Tongue (tissue), 2 donors: ENCODE data around the gene ATCAY. TPM values are rescaled to one million over a fixed set of nuclear protein-coding genes. Genes with fewer than 3 reads are reported as not detected.
"Not testable (repeated sequence)": the region's sequence is repeated elsewhere in the genome, so short reads cannot be mapped to it uniquely, and the experiment has no call there.

Source experiments
- DNase-seq: peaks from one replicate; pipeline ENCODE4 v3.0.0-alpha.2; 2015
- total RNA-seq: library from RNA; depleted of rRNA; stranded (reverse); fragments of >200 nt; gene quantifications from one replicate; pipeline ENCODE4 v1.2.3, GENCODE V29; 2014

Gene ATCAY
- total RNA-seq, 1 donor from 2014 or later, result 0.10 TPM

GRCh38 chr19:3949294-3949693 lies 68.8 kb downstream of the ATCAY start:
- DNase-seq, result no peak

- peak; percentile 60 for DNase-seq
Measured at GRCh38 chr19:3949997-3950859, 69.7 kb downstream of the ATCAY start.

GRCh38 chr19:3950871-3951861 lies 70.7 kb downstream of the ATCAY start:
- peak; percentile 86 for DNase-seq

- not testable (repeated sequence) for DNase-seq
Measured at GRCh38 chr19:3952755-3953276, 72.3 kb downstream of the ATCAY start.

GRCh38 chr19:3954107-3954506 lies 73.6 kb downstream of the ATCAY start:
- DNase-seq, result no peak

- not testable (repeated sequence) for DNase-seq
Measured at GRCh38 chr19:3955276-3955675, 74.8 kb downstream of the ATCAY start.

- DNase-seq, result no peak
Measured at GRCh38 chr19:3955688-3956087, 75.2 kb downstream of the ATCAY start.

- no peak for DNase-seq
Measured at GRCh38 chr19:3958836-3959765, 78.6 kb downstream of the ATCAY start.

- DNase-seq, result no peak
Measured at GRCh38 chr19:3959766-3960131, 79.3 kb downstream of the ATCAY start.

- no peak for DNase-seq
Measured at GRCh38 chr19:3961007-3961406, 80.5 kb downstream of the ATCAY start.

GRCh38 chr19:3963458-3964255 lies 83.2 kb downstream of the ATCAY start:
- no peak for DNase-seq

GRCh38 chr19:3964256-3965194 lies 84.0 kb downstream of the ATCAY start:
- no peak for DNase-seq

GRCh38 chr19:3966051-3967017 lies 85.8 kb downstream of the ATCAY start:
- DNase-seq, result no peak

GRCh38 chr19:3967983-3968382 lies 87.5 kb downstream of the ATCAY start:
- DNase-seq, result not testable (repeated sequence)

- DNase-seq, result peak; percentile 96
Measured at GRCh38 chr19:3968556-3969434, 88.3 kb downstream of the ATCAY start.

GRCh38 chr19:3969435-3970312 lies 89.2 kb downstream of the ATCAY start:
- DNase-seq, result peak; percentile 53
